HepG2 (cell line): Measurements from ENCODE around the gene KRT33A. TPM values are rescaled to one million over a fixed set of nuclear protein-coding genes. Genes with fewer than 3 reads are reported as not detected.
A peak's percentile ranks its signal among the peaks of the same experiment; 100 is the strongest.

ENCODE experiments used
- CBX5 ChIP-seq: sonication (generic); formaldehyde crosslinking; IDR thresholded peaks from 2 replicates; pipeline ENCODE4 v1.4.0; 2020; ENCODE audit warnings: missing genetic modification reagents, borderline replicate concordance
- DDIT3 ChIP-seq: sonication (generic); formaldehyde crosslinking; IDR thresholded peaks from 2 replicates; pipeline ENCODE4 v1.4.0; 2020; ENCODE audit warnings: mild to moderate bottlenecking, missing genetic modification reagents
- EP300 ChIP-seq, 3 experiments: sonication (generic) in 1 of 3; formaldehyde crosslinking in 1 of 3; IDR thresholded peaks; 2 replicates each; pipeline versions ENCODE4 v1.5.1 to v1.6.1; 2011 to 2020; ENCODE audit warnings: low read depth in 2 of 3, low read length in 2 of 3, borderline replicate concordance in 1 of 3, improper control_type of control experiment in 1 of 3, mild to moderate bottlenecking in 1 of 3, missing genetic modification reagents in 1 of 3, moderate library complexity in 1 of 3
- FOSL2 ChIP-seq: sonication (generic); formaldehyde crosslinking; IDR thresholded peaks from 2 replicates; pipeline ENCODE4 v1.4.0; 2020; ENCODE audit warnings: missing genetic modification reagents
- HES4 ChIP-seq: sonication (generic); formaldehyde crosslinking; IDR thresholded peaks from 2 replicates; pipeline ENCODE4 v1.9.0; 2021; ENCODE audit warnings: mild to moderate bottlenecking, missing genetic modification reagents, borderline replicate concordance
- MAZ ChIP-seq, 2 experiments: sonication (generic) in 1 of 2; formaldehyde crosslinking in 1 of 2; IDR thresholded peaks; 2 replicates each; pipeline versions ENCODE4 v1.5.0 to v1.6.1; 2012 to 2020; ENCODE audit warnings: low read depth in 2 of 2, mild to moderate bottlenecking in 2 of 2, borderline replicate concordance in 1 of 2, improper control_type of control experiment in 1 of 2, low read length in 1 of 2, missing genetic modification reagents in 1 of 2, moderate library complexity in 1 of 2
- MBD4 ChIP-seq: IDR thresholded peaks from 2 replicates; pipeline ENCODE4 v1.6.1; 2012; ENCODE audit warnings: low read length, inconsistent platforms, borderline replicate concordance
- MIER2 ChIP-seq: IDR thresholded peaks from 2 replicates; pipeline ENCODE4 v1.6.1; 2016; ENCODE audit warnings: missing biosample characterization, missing genetic modification reagents
- REL ChIP-seq: sonication (generic); formaldehyde crosslinking; conservative IDR thresholded peaks from 2 replicates; pipeline ENCODE4 v1.8.0; 2022; ENCODE audit warnings: mild to moderate bottlenecking, missing genetic modification reagents, moderate library complexity
- RFXAP ChIP-seq: sonication (generic); formaldehyde crosslinking; IDR thresholded peaks from 2 replicates; pipeline ENCODE4 v1.4.0; 2020; ENCODE audit warnings: missing genetic modification reagents, borderline replicate concordance
- STAT5B ChIP-seq: sonication (generic); formaldehyde crosslinking; IDR thresholded peaks from 2 replicates; pipeline ENCODE4 v1.4.0; 2020; ENCODE audit warnings: missing genetic modification reagents
- YEATS2 ChIP-seq: sonication (generic); formaldehyde crosslinking; IDR thresholded peaks from 2 replicates; pipeline ENCODE4 v1.4.0; 2020; ENCODE audit warnings: missing genetic modification reagents, borderline replicate concordance
- ZBTB37 ChIP-seq: sonication (generic); formaldehyde crosslinking; IDR thresholded peaks from 2 replicates; pipeline ENCODE4 v1.4.0; 2020; ENCODE audit warnings: mild to moderate bottlenecking, missing genetic modification reagents
- ZBTB44 ChIP-seq: sonication (generic); formaldehyde crosslinking; IDR thresholded peaks from 2 replicates; pipeline ENCODE4 v1.4.0; 2020; ENCODE audit warnings: missing genetic modification reagents
- ZFP91 ChIP-seq: sonication (generic); formaldehyde crosslinking; IDR thresholded peaks from 2 replicates; pipeline ENCODE4 v1.9.0; 2022; ENCODE audit warnings: missing genetic modification reagents, mild to moderate bottlenecking, borderline replicate concordance
- ZNF160 ChIP-seq: sonication (generic); formaldehyde crosslinking; IDR thresholded peaks from 2 replicates; pipeline ENCODE4 v1.8.0; 2022; ENCODE audit warnings: mild to moderate bottlenecking, inconsistent platforms, missing genetic modification reagents
- ZNF263 ChIP-seq: sonication (generic); formaldehyde crosslinking; IDR thresholded peaks from 2 replicates; pipeline ENCODE4 v1.4.0; 2020; ENCODE audit warnings: missing genetic modification reagents
- ZNF687 ChIP-seq: sonication (generic); formaldehyde crosslinking; IDR thresholded peaks from 2 replicates; pipeline ENCODE4 v1.5.1; 2020; ENCODE audit warnings: mild to moderate bottlenecking, missing genetic modification reagents, moderate library complexity
- ZNF724P ChIP-seq: sonication (generic); formaldehyde crosslinking; IDR thresholded peaks from 2 replicates; pipeline ENCODE4 v1.8.0; 2022; ENCODE audit warnings: missing genetic modification reagents, borderline replicate concordance
- polyA plus RNA-seq, 8 experiments: library from polyadenylated mRNA; depleted of rRNA in 3 of 8; stranded (reverse) in 7 of 8; unstranded in 1 of 8; fragments of >200 nt; fragmentation: Illumina TruSeq in 4 of 8; extraction: Trizol in 4 of 8; gene quantifications; 2 replicates each; pipeline versions ENCODE4 v1.2.1 to v1.2.3, GENCODE V29; 2011 to 2016; ENCODE audit warnings: low read depth in 4 of 8, missing spikeins in 1 of 8, mixed read lengths in 1 of 8; ENCODE audit not compliant: insufficient read depth in 1 of 8
- total RNA-seq, 5 experiments: library from RNA; depleted of rRNA; stranded (reverse); fragments of >200 nt; fragmentation: Illumina TruSeq; extraction: Trizol; gene quantifications; 2 replicates each; pipeline ENCODE4 v1.2.3, GENCODE V29; 2016; ENCODE audit warnings: low read depth in 1 of 5

The KRT33A gene
- total and polyA plus RNA-seq, 2 of the 13 experiments (the other 11 are each of a cell fraction or from before 2014, with no cell fraction given) = not detected

GRCh38 chr17:41329279-41329948, 21.2 kb downstream of the KRT33A start (continued):
- TF ChIP-seq MBD4 (no peak), ZFP91 (CRISPR knock-in tag) (peak; percentile 58; the same call in 1 of the 2 replicates), ZNF263 (CRISPR knock-in tag) (no peak), ZNF687 (CRISPR knock-in tag) (peak; percentile 40), CBX5 (CRISPR knock-in tag) (no peak; the same call in 1 of the 2 replicates), ZBTB44 (CRISPR knock-in tag) (no peak), ZNF160 (CRISPR knock-in tag) (no peak), ZBTB37 (CRISPR knock-in tag) (no peak), REL (no peak), DDIT3 (CRISPR knock-in tag) (no peak), ZNF724P (CRISPR knock-in tag) (no peak), STAT5B (no peak), MAZ (IDR thresholded peaks at IDR 0.05; ENCODE audit: borderline replicate concordance, low read depth, low read length) (0 out of 2 replicates have a peak, but pooled peaks have one; percentile 31), MAZ (CRISPR knock-in tag; IDR thresholded peaks at IDR 0.05; ENCODE audit: low read depth) (no peak), HES4 (CRISPR knock-in tag) (no peak), FOSL2 (CRISPR knock-in tag) (peak; percentile 44), YEATS2 (CRISPR knock-in tag) (no peak), MIER2 (CRISPR knock-in tag) (no peak), EP300 (IDR thresholded peaks at IDR 0.05; ENCODE audit: low read depth in 2 of 2, low read length in 2 of 2) (no peak), EP300 (CRISPR knock-in tag; IDR thresholded peaks at IDR 0.05; ENCODE audit: borderline replicate concordance) (no peak), RFXAP (CRISPR knock-in tag) (no peak)
